GM23338 (cell line): ENCODE results near the gene PCBP3. TPM values are rescaled to one million over a fixed set of nuclear protein-coding genes. Genes with fewer than 3 reads are reported as not detected.

ENCODE experiments used
- ATAC-seq: fragments of 200-7000 bp; cut with Tn5 transposase; 3 replicates; pipeline ENCODE4 v1.9.1; 2020
- DNase-seq: peaks from one replicate; pipeline ENCODE4 v3.0.0-alpha.2; 2015; ENCODE audit warnings: low spot score
- H2AFZ ChIP-seq: fragments of 200-600 bp; sonication (generic); 2 replicates; pipeline ENCODE4 v1.8.0; 2016; ENCODE audit warnings: antibody characterized with exemption, mild to moderate bottlenecking, moderate library complexity
- H3F3A ChIP-seq: fragments of 200-600 bp; sonication (generic); replicated peaks from 2 replicates; pipeline ENCODE4 v1.8.0; 2017; ENCODE audit warnings: antibody characterized with exemption, mixed run types, low read depth
- H3K27ac ChIP-seq: fragments of 200-600 bp; sonication (generic); 2 replicates; pipeline ENCODE4 v1.6.1; 2016; ENCODE audit warnings: low read depth
- H3K27me3 ChIP-seq: fragments of 200-600 bp; sonication (generic); 2 replicates; pipeline ENCODE4 v1.8.0; 2016; ENCODE audit warnings: mild to moderate bottlenecking, mixed run types, moderate library complexity; ENCODE audit not compliant: insufficient read depth
- H3K36me3 ChIP-seq: fragments of 200-600 bp; sonication (generic); 2 replicates; pipeline ENCODE4 v1.8.0; 2016; ENCODE audit warnings: mild to moderate bottlenecking; ENCODE audit not compliant: insufficient read depth
- H3K4me1 ChIP-seq: fragments of 200-600 bp; sonication (generic); 2 replicates; pipeline ENCODE4 v1.8.0; 2016; ENCODE audit warnings: mild to moderate bottlenecking, moderate library complexity; ENCODE audit not compliant: insufficient read depth
- H3K4me2 ChIP-seq: fragments of 200-600 bp; sonication (generic); 2 replicates; pipeline ENCODE4 v1.7.1; 2017; ENCODE audit warnings: mixed run types
- H3K4me3 ChIP-seq: fragments of 200-600 bp; sonication (generic); 2 replicates; pipeline ENCODE4 v1.6.1; 2016; ENCODE audit warnings: mixed run types
- H3K79me2 ChIP-seq: fragments of 200-600 bp; sonication (generic); replicated peaks from 2 replicates; pipeline ENCODE4 v1.8.0; 2017; ENCODE audit warnings: mild to moderate bottlenecking; ENCODE audit not compliant: insufficient read depth
- H3K9me2 ChIP-seq: fragments of 200-600 bp; sonication (generic); 2 replicates; pipeline ENCODE4 v1.8.0; 2017; ENCODE audit not compliant: insufficient read depth
- H4K20me1 ChIP-seq: fragments of 200-600 bp; sonication (generic); replicated peaks from 2 replicates; pipeline ENCODE4 v1.8.0; 2017; ENCODE audit warnings: mild to moderate bottlenecking; ENCODE audit not compliant: insufficient read depth
- H3K27ac Mint-ChIP-seq: 2 replicates; pipeline ENCODE4 v1.8.0; 2020; ENCODE audit warnings: inconsistent platforms, mild to moderate bottlenecking, moderate library complexity, mixed read lengths
- H3K27me3 Mint-ChIP-seq: 3 replicates; pipeline ENCODE4 v1.8.0; 2022; ENCODE audit warnings: low read depth, mild to moderate bottlenecking, moderate library complexity, mixed read lengths, inconsistent platforms; ENCODE audit not compliant: insufficient read depth, poor library complexity
- H3K36me3 Mint-ChIP-seq: 3 replicates; pipeline ENCODE4 v1.8.0; 2021; ENCODE audit warnings: low read depth, mild to moderate bottlenecking, inconsistent platforms, moderate library complexity, mixed read lengths
- H3K4me1 Mint-ChIP-seq: 3 replicates; pipeline ENCODE4 v1.8.0; 2020; ENCODE audit warnings: mild to moderate bottlenecking, inconsistent platforms, mixed read lengths
- H3K4me3 Mint-ChIP-seq: 3 replicates; pipeline ENCODE4 v1.8.0; 2021; ENCODE audit warnings: moderate library complexity, mild to moderate bottlenecking, inconsistent platforms, mixed read lengths
- H3K9me3 Mint-ChIP-seq: 3 replicates; pipeline ENCODE4 v1.8.0; 2020; ENCODE audit warnings: moderate library complexity, mild to moderate bottlenecking, inconsistent platforms, mixed read lengths
- CREB1 ChIP-seq: fragments of 250-450 bp; sonication (Bioruptor Pico); IDR thresholded peaks from 2 replicates; pipeline ENCODE4 v1.5.0; 2020; ENCODE audit warnings: low read depth, mild to moderate bottlenecking, moderate library complexity
- EZH2 ChIP-seq: fragments of 200-600 bp; sonication (generic); IDR thresholded peaks from one replicate; pipeline ENCODE4 v1.8.0; 2017; ENCODE audit warnings: antibody characterized with exemption, mild to moderate bottlenecking, low read depth; ENCODE audit not compliant: unreplicated experiment
- EZH2phosphoT487 ChIP-seq: fragments of 200-600 bp; sonication (generic); IDR thresholded peaks from one replicate; pipeline ENCODE4 v1.8.1; 2018; ENCODE audit warnings: antibody characterized with exemption; ENCODE audit not compliant: unreplicated experiment
- POLR2AphosphoS5 ChIP-seq: IDR thresholded peaks from 2 replicates; pipeline ENCODE4 v1.6.1; 2016; ENCODE audit warnings: antibody characterized with exemption, low read depth
- STAT1 ChIP-seq: IDR thresholded peaks from one replicate; pipeline ENCODE4 v1.6.1; 2016; ENCODE audit warnings: antibody characterized with exemption; ENCODE audit not compliant: unreplicated experiment
- ZNF114 ChIP-seq: fragments of 250-450 bp; sonication (Bioruptor Pico); IDR thresholded peaks from 2 replicates; pipeline ENCODE4 v1.5.0; 2020; ENCODE audit warnings: mild to moderate bottlenecking, moderate library complexity
- ZNF331 ChIP-seq: fragments of 250-450 bp; sonication (Bioruptor Pico); IDR thresholded peaks from 2 replicates; pipeline ENCODE4 v1.5.0; 2020; ENCODE audit warnings: low read depth, mild to moderate bottlenecking, moderate library complexity
- polyA plus RNA-seq: library from polyadenylated mRNA; unstranded; fragments of >200 nt; fragmentation: Nextera tagmentation; extraction: Ambion mirVana; gene quantifications from 2 replicates; pipeline ENCODE4 v1.2.1, GENCODE V29; 2016
- total RNA-seq: library from RNA; depleted of rRNA; stranded (reverse); fragments of >200 nt; shearing (Covaris generic); gene quantifications from 2 replicates; pipeline ENCODE4 v1.2.3, GENCODE V29; 2014
- TF ChIP-seq, protein P1 (sequence below): fragments of 250-450 bp; sonication (Bioruptor Pico); IDR thresholded peaks from 2 replicates; pipeline ENCODE4 v1.5.0; 2020; ENCODE audit warnings: mild to moderate bottlenecking, moderate library complexity
- TF ChIP-seq, protein P2 (sequence below): IDR thresholded peaks from one replicate; pipeline ENCODE4 v1.6.1; 2018; ENCODE audit warnings: antibody characterized with exemption; ENCODE audit not compliant: unreplicated experiment
- TF ChIP-seq, protein P3 (sequence below), 2 experiments: fragments of 200-600 bp in 1 of 2; sonication (generic) in 1 of 2; conservative IDR thresholded peaks; 2 replicates each; pipeline versions ENCODE4 v1.5.1 to v1.6.1; 2016 to 2017; ENCODE audit warnings: antibody characterized with exemption in 2 of 2, low read depth in 2 of 2, mild to moderate bottlenecking in 2 of 2, moderate library complexity in 1 of 2

PCBP3 gene
- total and polyA plus RNA-seq, 2 experiments from 2014 or later: 7.1 to 9.1 TPM

DNA sequence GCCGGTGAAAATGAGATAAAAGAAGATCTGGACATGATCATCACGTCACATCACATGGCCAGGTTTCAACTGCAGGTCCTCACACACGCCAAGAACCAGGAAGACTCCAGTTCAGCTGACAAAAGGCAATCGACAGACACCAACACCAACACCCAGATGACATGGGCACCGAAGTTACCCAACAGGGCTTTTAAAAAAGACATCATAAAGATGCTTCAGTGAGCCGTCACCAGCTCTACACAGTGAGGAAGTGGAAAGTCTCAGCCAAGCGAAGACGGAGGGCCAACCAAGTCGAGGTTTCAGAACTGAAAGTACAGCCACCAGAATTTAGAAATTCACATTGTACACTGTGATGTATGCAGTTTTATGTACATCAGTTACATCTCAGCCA, 183.8 kb downstream of the PCBP3 start:
- ATAC-seq: no peak
- TF ChIP-seq POLR2AphosphoS5 (no peak), EZH2 (no peak), ZNF114 (no peak), STAT1 (no peak)

DNA sequence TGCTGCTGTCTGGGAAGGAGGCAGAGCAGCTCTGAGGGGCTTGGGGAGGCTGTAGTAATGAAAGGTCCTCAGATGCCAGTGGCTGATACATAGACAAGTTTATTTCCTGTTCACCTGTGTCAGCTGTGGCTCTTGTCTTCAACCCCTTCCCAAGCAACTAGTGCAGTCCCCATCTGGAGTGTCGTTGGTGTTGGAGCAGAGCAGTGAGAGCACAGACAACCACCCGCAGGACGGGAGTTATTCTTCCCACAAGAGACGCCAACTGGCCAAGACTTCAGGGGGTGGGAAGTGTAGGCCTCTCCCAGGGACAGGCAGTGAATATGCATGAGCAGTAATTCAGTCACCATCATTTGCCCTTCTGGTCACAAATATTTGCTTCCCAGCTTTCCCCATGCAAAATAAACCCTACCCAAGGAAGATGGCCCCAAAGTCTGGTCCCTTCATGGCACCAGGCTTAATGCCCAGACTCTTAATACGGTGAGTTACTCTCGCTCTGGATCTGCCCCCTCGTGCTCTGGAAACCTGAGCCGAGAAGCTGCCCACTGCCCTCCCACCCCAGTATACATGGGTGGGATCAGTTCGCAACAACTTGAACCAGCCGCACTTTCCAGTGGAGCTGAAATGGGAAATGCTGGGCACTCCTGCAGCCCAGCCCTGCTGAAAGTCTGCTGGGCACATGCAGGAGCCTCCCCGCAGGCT, 184.5 kb downstream of the PCBP3 start:
- Histone ChIP-seq H3K27me3 (no peaks in the 10 kb centered on the region), H4K20me1 (no peaks in the 10 kb centered on the region), H3F3A (no peaks in the 10 kb centered on the region), H3K4me3 (no peak overlapping the region), H2AFZ (no peak overlapping the region), H3K4me2 (no peak overlapping the region), H3K4me1 (no peaks in the 10 kb centered on the region), H3K27ac (no peak overlapping the region), H3K9me2 (no peaks in the 10 kb centered on the region), H3K36me3 (no peaks in the 10 kb centered on the region), H3K79me2 (no peaks in the 10 kb centered on the region)
- ATAC-seq (no peak), DNase-seq (no peak)
- peaks cover 3% of the 10 kb centered on the region; the same call in 2 of the 3 replicates for H3K4me1 Mint-ChIP-seq
- H3K27me3 Mint-ChIP-seq: peaks cover 15% of the 10 kb centered on the region
- no peak overlapping the region for H3K4me3 Mint-ChIP-seq
- no peaks in the 10 kb centered on the region; the same call in 2 of the 3 replicates for H3K36me3 Mint-ChIP-seq
- no peaks in the 10 kb centered on the region for H3K9me3 Mint-ChIP-seq
- no peak overlapping the region for H3K27ac Mint-ChIP-seq
- TF ChIP-seq ZNF114 (no peak), EZH2 (no peak), CREB1 (CRISPR knock-in tag) (no peak), EZH2phosphoT487 (no peak), ZNF331 (no peak)
- TF ChIP-seq, protein P1, sequence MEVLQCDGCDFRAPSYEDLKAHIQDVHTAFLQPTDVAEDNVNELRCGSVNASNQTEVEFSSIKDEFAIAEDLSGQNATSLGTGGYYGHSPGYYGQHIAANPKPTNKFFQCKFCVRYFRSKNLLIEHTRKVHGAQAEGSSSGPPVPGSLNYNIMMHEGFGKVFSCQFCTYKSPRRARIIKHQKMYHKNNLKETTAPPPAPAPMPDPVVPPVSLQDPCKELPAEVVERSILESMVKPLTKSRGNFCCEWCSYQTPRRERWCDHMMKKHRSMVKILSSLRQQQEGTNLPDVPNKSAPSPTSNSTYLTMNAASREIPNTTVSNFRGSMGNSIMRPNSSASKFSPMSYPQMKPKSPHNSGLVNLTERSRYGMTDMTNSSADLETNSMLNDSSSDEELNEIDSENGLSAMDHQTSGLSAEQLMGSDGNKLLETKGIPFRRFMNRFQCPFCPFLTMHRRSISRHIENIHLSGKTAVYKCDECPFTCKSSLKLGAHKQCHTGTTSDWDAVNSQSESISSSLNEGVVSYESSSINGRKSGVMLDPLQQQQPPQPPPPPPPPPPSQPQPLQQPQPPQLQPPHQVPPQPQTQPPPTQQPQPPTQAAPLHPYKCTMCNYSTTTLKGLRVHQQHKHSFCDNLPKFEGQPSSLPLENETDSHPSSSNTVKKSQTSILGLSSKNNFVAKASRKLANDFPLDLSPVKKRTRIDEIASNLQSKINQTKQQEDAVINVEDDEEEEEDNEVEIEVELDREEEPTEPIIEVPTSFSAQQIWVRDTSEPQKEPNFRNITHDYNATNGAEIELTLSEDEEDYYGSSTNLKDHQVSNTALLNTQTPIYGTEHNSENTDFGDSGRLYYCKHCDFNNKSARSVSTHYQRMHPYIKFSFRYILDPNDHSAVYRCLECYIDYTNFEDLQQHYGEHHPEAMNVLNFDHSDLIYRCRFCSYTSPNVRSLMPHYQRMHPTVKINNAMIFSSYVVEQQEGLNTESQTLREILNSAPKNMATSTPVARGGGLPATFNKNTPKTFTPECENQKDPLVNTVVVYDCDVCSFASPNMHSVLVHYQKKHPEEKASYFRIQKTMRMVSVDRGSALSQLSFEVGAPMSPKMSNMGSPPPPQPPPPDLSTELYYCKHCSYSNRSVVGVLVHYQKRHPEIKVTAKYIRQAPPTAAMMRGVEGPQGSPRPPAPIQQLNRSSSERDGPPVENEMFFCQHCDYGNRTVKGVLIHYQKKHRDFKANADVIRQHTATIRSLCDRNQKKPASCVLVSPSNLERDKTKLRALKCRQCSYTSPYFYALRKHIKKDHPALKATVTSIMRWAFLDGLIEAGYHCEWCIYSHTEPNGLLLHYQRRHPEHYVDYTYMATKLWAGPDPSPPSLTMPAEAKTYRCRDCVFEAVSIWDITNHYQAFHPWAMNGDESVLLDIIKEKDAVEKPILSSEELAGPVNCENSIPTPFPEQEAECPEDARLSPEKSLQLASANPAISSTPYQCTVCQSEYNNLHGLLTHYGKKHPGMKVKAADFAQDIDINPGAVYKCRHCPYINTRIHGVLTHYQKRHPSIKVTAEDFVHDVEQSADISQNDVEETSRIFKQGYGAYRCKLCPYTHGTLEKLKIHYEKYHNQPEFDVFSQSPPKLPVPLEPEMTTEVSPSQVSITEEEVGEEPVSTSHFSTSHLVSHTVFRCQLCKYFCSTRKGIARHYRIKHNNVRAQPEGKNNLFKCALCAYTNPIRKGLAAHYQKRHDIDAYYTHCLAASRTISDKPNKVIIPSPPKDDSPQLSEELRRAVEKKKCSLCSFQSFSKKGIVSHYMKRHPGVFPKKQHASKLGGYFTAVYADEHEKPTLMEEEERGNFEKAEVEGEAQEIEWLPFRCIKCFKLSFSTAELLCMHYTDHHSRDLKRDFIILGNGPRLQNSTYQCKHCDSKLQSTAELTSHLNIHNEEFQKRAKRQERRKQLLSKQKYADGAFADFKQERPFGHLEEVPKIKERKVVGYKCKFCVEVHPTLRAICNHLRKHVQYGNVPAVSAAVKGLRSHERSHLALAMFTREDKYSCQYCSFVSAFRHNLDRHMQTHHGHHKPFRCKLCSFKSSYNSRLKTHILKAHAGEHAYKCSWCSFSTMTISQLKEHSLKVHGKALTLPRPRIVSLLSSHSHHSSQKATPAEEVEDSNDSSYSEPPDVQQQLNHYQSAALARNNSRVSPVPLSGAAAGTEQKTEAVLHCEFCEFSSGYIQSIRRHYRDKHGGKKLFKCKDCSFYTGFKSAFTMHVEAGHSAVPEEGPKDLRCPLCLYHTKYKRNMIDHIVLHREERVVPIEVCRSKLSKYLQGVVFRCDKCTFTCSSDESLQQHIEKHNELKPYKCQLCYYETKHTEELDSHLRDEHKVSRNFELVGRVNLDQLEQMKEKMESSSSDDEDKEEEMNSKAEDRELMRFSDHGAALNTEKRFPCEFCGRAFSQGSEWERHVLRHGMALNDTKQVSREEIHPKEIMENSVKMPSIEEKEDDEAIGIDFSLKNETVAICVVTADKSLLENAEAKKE (CRISPR knock-in tag): no peak
- TF ChIP-seq, protein P2, sequence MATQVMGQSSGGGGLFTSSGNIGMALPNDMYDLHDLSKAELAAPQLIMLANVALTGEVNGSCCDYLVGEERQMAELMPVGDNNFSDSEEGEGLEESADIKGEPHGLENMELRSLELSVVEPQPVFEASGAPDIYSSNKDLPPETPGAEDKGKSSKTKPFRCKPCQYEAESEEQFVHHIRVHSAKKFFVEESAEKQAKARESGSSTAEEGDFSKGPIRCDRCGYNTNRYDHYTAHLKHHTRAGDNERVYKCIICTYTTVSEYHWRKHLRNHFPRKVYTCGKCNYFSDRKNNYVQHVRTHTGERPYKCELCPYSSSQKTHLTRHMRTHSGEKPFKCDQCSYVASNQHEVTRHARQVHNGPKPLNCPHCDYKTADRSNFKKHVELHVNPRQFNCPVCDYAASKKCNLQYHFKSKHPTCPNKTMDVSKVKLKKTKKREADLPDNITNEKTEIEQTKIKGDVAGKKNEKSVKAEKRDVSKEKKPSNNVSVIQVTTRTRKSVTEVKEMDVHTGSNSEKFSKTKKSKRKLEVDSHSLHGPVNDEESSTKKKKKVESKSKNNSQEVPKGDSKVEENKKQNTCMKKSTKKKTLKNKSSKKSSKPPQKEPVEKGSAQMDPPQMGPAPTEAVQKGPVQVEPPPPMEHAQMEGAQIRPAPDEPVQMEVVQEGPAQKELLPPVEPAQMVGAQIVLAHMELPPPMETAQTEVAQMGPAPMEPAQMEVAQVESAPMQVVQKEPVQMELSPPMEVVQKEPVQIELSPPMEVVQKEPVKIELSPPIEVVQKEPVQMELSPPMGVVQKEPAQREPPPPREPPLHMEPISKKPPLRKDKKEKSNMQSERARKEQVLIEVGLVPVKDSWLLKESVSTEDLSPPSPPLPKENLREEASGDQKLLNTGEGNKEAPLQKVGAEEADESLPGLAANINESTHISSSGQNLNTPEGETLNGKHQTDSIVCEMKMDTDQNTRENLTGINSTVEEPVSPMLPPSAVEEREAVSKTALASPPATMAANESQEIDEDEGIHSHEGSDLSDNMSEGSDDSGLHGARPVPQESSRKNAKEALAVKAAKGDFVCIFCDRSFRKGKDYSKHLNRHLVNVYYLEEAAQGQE: no peak
- TF ChIP-seq, protein P3, sequence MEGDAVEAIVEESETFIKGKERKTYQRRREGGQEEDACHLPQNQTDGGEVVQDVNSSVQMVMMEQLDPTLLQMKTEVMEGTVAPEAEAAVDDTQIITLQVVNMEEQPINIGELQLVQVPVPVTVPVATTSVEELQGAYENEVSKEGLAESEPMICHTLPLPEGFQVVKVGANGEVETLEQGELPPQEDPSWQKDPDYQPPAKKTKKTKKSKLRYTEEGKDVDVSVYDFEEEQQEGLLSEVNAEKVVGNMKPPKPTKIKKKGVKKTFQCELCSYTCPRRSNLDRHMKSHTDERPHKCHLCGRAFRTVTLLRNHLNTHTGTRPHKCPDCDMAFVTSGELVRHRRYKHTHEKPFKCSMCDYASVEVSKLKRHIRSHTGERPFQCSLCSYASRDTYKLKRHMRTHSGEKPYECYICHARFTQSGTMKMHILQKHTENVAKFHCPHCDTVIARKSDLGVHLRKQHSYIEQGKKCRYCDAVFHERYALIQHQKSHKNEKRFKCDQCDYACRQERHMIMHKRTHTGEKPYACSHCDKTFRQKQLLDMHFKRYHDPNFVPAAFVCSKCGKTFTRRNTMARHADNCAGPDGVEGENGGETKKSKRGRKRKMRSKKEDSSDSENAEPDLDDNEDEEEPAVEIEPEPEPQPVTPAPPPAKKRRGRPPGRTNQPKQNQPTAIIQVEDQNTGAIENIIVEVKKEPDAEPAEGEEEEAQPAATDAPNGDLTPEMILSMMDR (conservative IDR thresholded peaks at IDR 0.05; ENCODE audit: low read depth in 2 of 2): no peak

More for the DNA sequence above, 183.8 kb downstream of the PCBP3 start:
- H3F3A ChIP-seq: no peaks in the 10 kb centered on the region
- H4K20me1 ChIP-seq: no peaks in the 10 kb centered on the region
- Mint-ChIP-seq H3K27ac (no peak overlapping the region), H3K4me1 (peaks cover 9% of the 10 kb centered on the region; the same call in 2 of the 3 replicates), H3K4me3 (no peak overlapping the region), H3K36me3 (no peaks in the 10 kb centered on the region; the same call in 2 of the 3 replicates), H3K9me3 (no peaks in the 10 kb centered on the region), H3K27me3 (peaks cover 15% of the 10 kb centered on the region)
- no peaks in the 10 kb centered on the region for H3K4me1 ChIP-seq
- H3K36me3 ChIP-seq: no peaks in the 10 kb centered on the region
- H3K4me3 ChIP-seq: no peak overlapping the region
- H3K9me2 ChIP-seq: no peaks in the 10 kb centered on the region
- no peak overlapping the region for H3K27ac ChIP-seq
- DNase-seq: no peak
- no peak overlapping the region for H3K4me2 ChIP-seq
- H3K79me2 ChIP-seq: no peaks in the 10 kb centered on the region
- no peak overlapping the region for H2AFZ ChIP-seq
- H3K27me3 ChIP-seq: no peaks in the 10 kb centered on the region
